HG03060 (cell line): ENCODE data around the gene NXNL2.

ENCODE experiments used
- ATAC-seq: cut with Tn5 transposase; IDR thresholded peaks from one replicate; pipeline ENCODE4 v1.9.1; 2021; ENCODE audit warnings: low read depth, moderate number of reproducible peaks; ENCODE audit not compliant: unreplicated experiment

Gene NXNL2

DNA sequence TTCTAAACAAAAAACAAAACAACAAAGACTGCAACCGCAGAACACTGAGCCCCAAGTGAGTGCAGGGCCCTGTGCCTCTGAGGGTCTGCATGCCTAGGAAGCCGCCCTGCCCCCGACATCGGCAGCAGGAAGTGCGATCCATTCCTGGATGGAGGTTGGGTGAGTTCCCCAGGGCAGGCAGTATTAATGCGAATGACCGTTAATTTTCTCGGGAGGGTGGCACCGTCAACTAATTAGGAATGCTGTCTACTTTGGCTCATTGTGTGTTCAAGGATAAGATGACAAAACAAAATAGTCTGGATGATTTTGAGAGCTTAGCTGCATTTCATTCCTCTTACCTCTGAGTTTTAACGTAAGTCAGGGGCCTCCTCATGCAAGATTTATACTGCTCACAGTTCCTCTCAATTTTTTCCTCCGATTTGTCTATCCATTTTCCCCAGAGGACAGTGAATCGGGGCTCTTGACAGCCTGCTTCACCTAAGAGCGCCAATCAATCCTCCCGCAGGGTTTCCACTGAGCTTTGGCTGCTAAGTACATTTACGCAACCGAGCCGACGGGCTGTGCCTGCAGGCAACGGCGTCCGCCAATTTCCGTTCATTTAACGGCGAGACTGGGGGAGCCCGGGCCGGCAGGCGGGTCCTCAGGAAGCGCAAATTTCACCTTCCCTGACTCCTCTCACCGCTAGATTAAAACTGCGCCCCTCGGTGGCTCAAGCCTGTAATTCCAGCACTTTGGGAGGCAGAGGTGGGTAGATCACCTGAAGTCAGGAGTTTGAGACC, 2.9 kb upstream of the NXNL2 start:
- ATAC-seq: no peak

- no peak for ATAC-seq
Measured at GRCh38 chr9:88533951-88534455, 975 bp upstream of the NXNL2 start.

GRCh38 chr9:88535226-88536022, 446 bp downstream of the NXNL2 start:
- ATAC-seq: no peak

- no peak for ATAC-seq
Measured at GRCh38 chr9:88536023-88536324, 996 bp downstream of the NXNL2 start.

GRCh38 chr9:88536951-88537760, 2.2 kb downstream of the NXNL2 start:
- no peak for ATAC-seq

- ATAC-seq: no peak
Measured at GRCh38 chr9:88537761-88538091, 2.7 kb downstream of the NXNL2 start.

GRCh38 chr9:88538311-88539085, 3.5 kb downstream of the NXNL2 start:
- ATAC-seq: no peak

GRCh38 chr9:88539246-88539645, 4.3 kb downstream of the NXNL2 start:
- no peak for ATAC-seq

DNA sequence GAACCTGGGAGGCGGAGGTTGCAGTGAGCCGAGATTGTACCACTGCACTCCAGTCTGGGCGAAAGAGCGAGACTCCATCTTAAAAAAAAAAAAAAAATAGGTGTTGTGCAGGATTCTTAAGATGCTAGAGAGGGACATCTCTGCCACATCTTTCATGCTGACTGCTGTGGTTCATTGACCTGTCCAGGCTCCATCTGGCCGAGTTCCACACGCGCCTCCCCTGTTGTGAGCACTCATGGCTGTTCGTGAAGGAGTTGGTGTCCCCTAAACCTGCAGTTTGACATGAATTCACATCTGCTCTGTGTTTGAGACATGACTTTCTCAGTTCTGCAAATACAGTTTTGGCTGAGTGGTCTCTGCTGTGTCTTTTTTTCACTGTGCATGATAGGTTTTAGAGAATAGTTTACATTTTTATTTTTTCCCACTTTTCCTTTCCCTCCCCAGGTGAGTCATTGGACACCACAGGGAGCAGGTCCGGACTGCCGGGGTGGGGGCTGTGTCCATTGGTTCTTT, 5.3 kb downstream of the NXNL2 start:
- ATAC-seq: no peak

DNA sequence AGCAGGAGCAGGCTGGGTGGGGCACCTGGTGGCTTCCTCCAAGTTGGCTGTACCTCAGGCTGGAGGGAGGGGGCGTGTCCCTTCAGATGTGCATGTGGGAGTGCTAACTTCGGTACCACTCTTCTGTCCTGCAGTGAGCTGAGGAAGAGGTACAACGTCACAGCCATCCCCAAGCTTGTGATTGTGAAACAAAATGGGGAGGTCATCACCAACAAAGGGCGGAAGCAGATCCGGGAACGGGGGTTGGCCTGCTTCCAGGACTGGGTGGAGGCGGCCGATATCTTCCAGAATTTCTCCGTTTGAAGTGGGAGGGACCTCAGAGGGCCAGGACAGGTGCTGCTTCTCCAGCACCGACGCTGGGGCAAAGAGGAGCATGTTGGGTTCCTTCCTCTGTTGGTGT, 9.3 kb downstream of the NXNL2 start:
- ATAC-seq: no peak

- no peak for ATAC-seq
Measured at GRCh38 chr9:88551546-88552137, 16.7 kb downstream of the NXNL2 start.

- ATAC-seq: no peak
Measured at GRCh38 chr9:88553350-88553749, 18.4 kb downstream of the NXNL2 start.

DNA sequence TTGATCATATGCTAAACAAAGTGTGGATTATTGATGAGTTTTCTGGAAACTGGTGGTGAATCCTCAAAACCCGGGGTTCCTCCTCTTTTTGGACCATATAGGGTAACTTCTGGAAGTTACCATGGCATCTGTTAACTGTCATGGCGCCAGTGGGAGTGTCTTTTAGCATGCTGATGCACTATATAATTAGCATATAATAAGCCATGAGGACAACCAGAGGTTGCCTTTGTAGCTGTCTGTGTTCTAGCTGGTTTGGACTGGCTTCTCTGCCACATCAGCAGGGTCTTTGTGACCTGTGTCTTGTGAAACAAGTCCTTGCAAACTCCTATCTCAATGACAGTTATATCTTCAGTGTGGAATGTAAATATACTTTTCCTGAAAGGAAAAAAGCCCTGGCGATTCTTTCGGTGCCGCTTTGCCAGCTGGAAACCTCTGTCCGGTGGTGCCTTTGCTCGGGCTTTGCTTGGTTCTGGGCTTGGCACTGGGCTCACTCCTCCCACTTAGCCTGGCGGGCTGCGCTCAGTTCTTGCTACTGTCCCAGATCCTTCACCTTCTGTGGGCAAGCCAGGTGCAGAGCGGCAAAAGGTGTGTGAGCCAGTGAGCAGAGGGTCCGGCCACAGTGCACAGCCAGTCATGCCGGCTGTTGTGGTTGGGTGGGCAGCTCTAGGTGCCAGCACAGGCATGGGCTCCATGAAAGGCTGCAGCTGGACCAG, 20.4 kb downstream of the NXNL2 start:
- ATAC-seq: no peak

DNA sequence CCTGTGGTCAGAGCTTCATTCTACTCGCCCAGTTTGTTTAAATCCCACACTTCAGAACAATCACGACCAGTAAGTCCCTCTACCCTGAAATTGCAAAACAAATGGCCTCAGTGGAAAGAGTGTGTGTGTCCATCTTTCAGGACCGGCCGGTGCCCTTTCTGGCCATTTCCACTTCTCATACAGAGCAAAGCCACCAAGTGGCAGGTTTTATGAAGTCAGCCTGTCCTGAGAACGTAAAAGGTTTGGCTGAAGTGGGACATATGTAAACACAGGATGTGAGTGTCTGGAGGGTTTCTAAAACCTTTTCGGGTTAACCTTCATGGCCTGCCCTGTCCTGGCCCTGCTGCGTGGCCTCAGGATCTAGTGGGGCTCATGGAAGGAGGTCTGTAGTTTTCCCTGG, 24.7 kb downstream of the NXNL2 start:
- ATAC-seq: no peak

DNA sequence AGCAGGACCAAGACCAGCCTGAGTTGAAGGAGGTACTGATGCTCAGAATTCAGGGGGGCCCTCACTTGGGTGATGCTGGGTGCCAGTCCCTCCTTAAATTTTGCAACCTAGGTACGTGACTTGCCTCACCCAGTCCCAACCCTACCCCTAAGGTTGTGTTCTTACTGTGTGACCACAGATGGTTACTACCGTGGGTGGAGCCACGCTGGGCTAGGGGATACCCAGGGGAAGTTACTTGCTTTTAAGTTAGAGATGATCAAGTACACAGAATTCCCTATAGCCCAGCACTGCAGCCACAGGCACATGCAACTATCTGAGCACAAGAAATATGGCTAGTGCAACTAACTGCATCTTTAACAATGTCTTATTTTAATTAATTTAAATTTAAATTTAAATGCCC, 32.9 kb downstream of the NXNL2 start:
- no peak for ATAC-seq

DNA sequence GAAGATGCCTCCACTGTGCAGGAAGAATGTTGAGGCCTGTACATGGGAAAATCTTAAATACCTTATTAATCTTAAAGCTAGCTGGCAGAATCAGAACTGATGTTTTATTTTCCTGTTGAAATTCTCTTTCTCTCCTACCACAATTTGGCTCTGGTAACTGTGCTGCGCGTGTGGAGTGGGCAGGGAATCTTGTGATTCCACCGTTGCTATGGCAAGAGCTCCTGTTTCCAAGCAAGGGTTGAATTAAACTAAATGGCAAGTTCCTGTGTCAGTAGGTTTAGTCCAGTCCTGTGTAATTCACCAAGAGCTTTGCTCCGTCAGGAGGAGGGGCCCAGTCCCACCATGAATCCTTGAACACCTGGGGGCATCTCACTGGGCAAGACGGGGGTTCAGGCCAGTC, 36.4 kb downstream of the NXNL2 start:
- ATAC-seq: no peak

DNA sequence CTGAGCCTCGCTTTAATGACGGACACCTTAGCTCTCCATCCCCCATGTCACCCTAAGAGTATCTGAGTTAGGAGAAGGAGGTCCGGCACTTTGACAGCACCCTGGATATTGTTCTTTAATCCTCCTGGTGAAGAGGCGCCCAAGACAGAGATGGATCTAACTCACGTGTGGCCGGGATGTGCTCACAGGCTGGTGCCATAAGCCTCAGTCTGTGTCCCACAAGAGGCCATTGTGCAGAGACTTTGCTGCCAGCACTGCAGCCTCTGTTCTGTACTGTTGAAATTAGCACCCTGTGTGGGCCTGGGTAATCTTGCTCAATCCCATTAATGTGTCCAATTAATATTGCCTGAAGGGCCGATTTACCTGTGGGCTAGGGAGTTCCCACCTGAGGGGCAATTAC, 37.7 kb downstream of the NXNL2 start:
- no peak for ATAC-seq

DNA sequence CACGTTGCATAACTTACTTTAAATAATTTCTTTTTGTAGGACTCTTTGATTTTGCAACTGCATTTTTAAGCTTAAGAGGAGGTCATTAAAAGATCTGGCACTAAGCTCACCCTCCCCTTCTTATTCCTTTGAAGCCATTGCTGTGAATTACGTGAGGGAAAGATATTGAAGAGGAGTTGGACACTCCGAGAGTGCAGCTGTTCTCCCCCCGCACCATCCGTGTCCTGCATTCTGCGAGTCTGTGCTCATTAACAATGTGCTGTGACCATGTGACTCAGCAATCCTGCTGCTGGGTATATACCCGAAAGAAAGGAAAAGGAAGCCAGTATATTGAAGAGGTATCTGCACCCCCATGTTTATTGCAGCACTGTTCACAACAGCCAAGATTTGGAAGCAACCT, 40.0 kb downstream of the NXNL2 start:
- ATAC-seq: no peak
